HepG2 (cell line): ENCODE results near the gene SMIM29. TPM values are rescaled to one million over a fixed set of nuclear protein-coding genes. Genes with fewer than 3 reads are reported as not detected.

Experiments
- ATAC-seq: fragments of 200-7000 bp; cut with Tn5 transposase; 3 replicates; pipeline ENCODE4 v1.9.1; 2020; ENCODE audit warnings: mild to moderate bottlenecking, moderate library complexity
- BruUV-seq: library from RNA; stranded (reverse); fragments of 400-500 nt; replicated peaks from 2 replicates; lab custom pipeline; 2021; lab: Mats Ljungman, UMichigan
- CTCF ChIA-PET: fragments of 300-600 bp; formaldehyde crosslinking; extraction: SDS; loops from one replicate; lab custom pipeline; 2021; ENCODE audit warnings: low total read pairs, inconsistent platforms, low intra/inter-chr PET ratio; lab: Yijun Ruan, JAX
- POLR2A ChIA-PET: fragments of 350-600 bp; sonication (Branson Sonifier 250); formaldehyde crosslinking; loops from one replicate; lab custom pipeline; 2020; ENCODE audit warnings: antibody characterized with exemption, inconsistent platforms; lab: Yijun Ruan, JAX
- DNase-seq: peaks from one replicate; pipeline ENCODE4 v3.0.0-alpha.2; 2015; ENCODE audit warnings: low spot score
- FAIRE-seq: peaks from 3 replicates; lab custom pipeline; 2011; peaks lifted over from hg19 to GRCh38; lab: Jason Lieb, UNC
- H2AFZ ChIP-seq: one replicate; pipeline ENCODE4 v1.6.1; 2011; ENCODE audit warnings: low read length, inconsistent platforms
- H3K27ac ChIP-seq: fragments of 300-600 bp; 3 replicates; pipeline ENCODE4 v1.8.0; 2011; ENCODE audit warnings: mixed run types, mild to moderate bottlenecking, mixed read lengths, low read length, inconsistent platforms; ENCODE audit not compliant: insufficient read depth; ENCODE audit errors: extremely low read length
- H3K27me3 ChIP-seq, 2 experiments: fragments of 200-600 bp in 1 of 2; 2 replicates in 1 of 2; 3 replicates in 1 of 2; pipeline versions ENCODE4 v1.6.0 to v1.8.0; 2011; ENCODE audit warnings: low read length in 2 of 2, mild to moderate bottlenecking in 2 of 2, moderate library complexity in 2 of 2, inconsistent platforms in 1 of 2; ENCODE audit not compliant: insufficient read depth in 2 of 2, control insufficient read depth in 1 of 2
- H3K36me3 ChIP-seq, 2 experiments: fragments of 200-600 bp in 1 of 2; replicated peaks in 1 of 2; 2 replicates in 1 of 2; 3 replicates in 1 of 2; pipeline versions ENCODE4 v1.5.1 to v1.8.0; 2011; ENCODE audit warnings: low read length in 2 of 2, inconsistent platforms in 1 of 2; ENCODE audit not compliant: insufficient read depth in 2 of 2, control insufficient read depth in 1 of 2
- H3K4me1 ChIP-seq: 2 replicates; pipeline ENCODE4 v1.5.1; 2012; ENCODE audit warnings: low read length, inconsistent platforms; ENCODE audit not compliant: insufficient read depth
- H3K4me2 ChIP-seq: 2 replicates; pipeline ENCODE4 v1.6.0; 2011; ENCODE audit warnings: low read depth, low read length, inconsistent platforms
- H3K4me3 ChIP-seq, 3 experiments: fragments of 200-600 bp in 1 of 3; sonication (generic), shearing (Covaris generic) in 1 of 3; replicated peaks in 1 of 3; 2 replicates each; pipeline ENCODE4 v1.5.1; 2011 to 2016; ENCODE audit warnings: low read length in 3 of 3, inconsistent platforms in 2 of 3, low read depth in 2 of 3, mild to moderate bottlenecking in 2 of 3, control low read depth in 1 of 3, mixed read lengths in 1 of 3; ENCODE audit not compliant: insufficient read depth in 1 of 3
- H3K79me2 ChIP-seq: one replicate; pipeline ENCODE4 v1.6.1; 2011; ENCODE audit warnings: low read length, inconsistent platforms; ENCODE audit not compliant: insufficient read depth
- H3K9ac ChIP-seq: 2 replicates; pipeline ENCODE4 v1.6.0; 2011; ENCODE audit warnings: mild to moderate bottlenecking, low read depth, low read length, inconsistent platforms; ENCODE audit not compliant: insufficient read depth
- H3K9me3 ChIP-seq: 2 replicates; pipeline ENCODE4 v1.5.1; 2012; ENCODE audit warnings: mild to moderate bottlenecking, low read length
- H4K20me1 ChIP-seq: 2 replicates; pipeline ENCODE4 v1.6.0; 2011; ENCODE audit warnings: inconsistent platforms, mild to moderate bottlenecking, low read length, moderate library complexity; ENCODE audit not compliant: insufficient read depth
- CEBPZ ChIP-seq: IDR thresholded peaks from 2 replicates; pipeline ENCODE4 v1.6.1; 2012; ENCODE audit warnings: low read length, improper control_type of control experiment
- FOXK1 ChIP-seq: sonication (generic); formaldehyde crosslinking; IDR thresholded peaks from 2 replicates; pipeline ENCODE4 v1.4.0; 2020; ENCODE audit warnings: low read depth, missing genetic modification reagents, borderline replicate concordance
- FOXM1 ChIP-seq: sonication (generic); formaldehyde crosslinking; IDR thresholded peaks from 2 replicates; pipeline ENCODE4 v1.5.0; 2020; ENCODE audit warnings: missing genetic modification reagents
- GABPB1 ChIP-seq: IDR thresholded peaks from 2 replicates; pipeline ENCODE4 v1.6.1; 2016; ENCODE audit warnings: mild to moderate bottlenecking, missing genetic modification reagents, moderate library complexity, missing compliant biosample characterization
- GLI4 ChIP-seq: sonication (generic); formaldehyde crosslinking; IDR thresholded peaks from 2 replicates; pipeline ENCODE4 v1.5.1; 2020; ENCODE audit warnings: missing genetic modification reagents, mild to moderate bottlenecking, moderate library complexity, borderline replicate concordance
- HMGA1 ChIP-seq: sonication (generic); formaldehyde crosslinking; conservative IDR thresholded peaks from 2 replicates; pipeline ENCODE4 v1.4.0; 2020; ENCODE audit warnings: missing genetic modification reagents
- LCORL ChIP-seq, 2 experiments: fragments of 450-650 bp in 1 of 2; sonication (generic) in 1 of 2; formaldehyde crosslinking in 1 of 2; IDR thresholded peaks; 2 replicates each; pipeline versions ENCODE4 v1.5.0 to v1.6.1; 2017 to 2020; ENCODE audit warnings: antibody characterized with exemption in 1 of 2, missing genetic modification reagents in 1 of 2
- TCF7 ChIP-seq: sonication (generic); IDR thresholded peaks from 2 replicates; pipeline ENCODE4 v1.6.1; 2016; ENCODE audit warnings: antibody characterized with exemption, low read depth
- YEATS2 ChIP-seq: sonication (generic); formaldehyde crosslinking; IDR thresholded peaks from 2 replicates; pipeline ENCODE4 v1.4.0; 2020; ENCODE audit warnings: missing genetic modification reagents, borderline replicate concordance
- ZNF160 ChIP-seq: sonication (generic); formaldehyde crosslinking; IDR thresholded peaks from 2 replicates; pipeline ENCODE4 v1.8.0; 2022; ENCODE audit warnings: mild to moderate bottlenecking, inconsistent platforms, missing genetic modification reagents
- ZNF260 ChIP-seq: sonication (generic); formaldehyde crosslinking; IDR thresholded peaks from 2 replicates; pipeline ENCODE4 v1.4.0; 2020; ENCODE audit warnings: missing genetic modification reagents, low read depth, mild to moderate bottlenecking, borderline replicate concordance
- ZNF354B ChIP-seq: sonication (generic); formaldehyde crosslinking; IDR thresholded peaks from 2 replicates; pipeline ENCODE4 v1.8.0; 2022; ENCODE audit warnings: mild to moderate bottlenecking, missing genetic modification reagents
- ZSCAN9 ChIP-seq: IDR thresholded peaks from 2 replicates; pipeline ENCODE4 v1.6.1; 2016; ENCODE audit warnings: borderline replicate concordance
- WGBS: methylation state at CpG from one replicate; pipeline ENCODE4 v1.1.6; 2017; ENCODE audit warnings: low lambda C conversion rate; 5-methylcytosine and 5-hydroxymethylcytosine counted together
- in situ Hi-C: cut with HindIII; loops from 2 replicates; pipeline ENCODE4 v1.10.0; 2017; ENCODE audit warnings: low pct_unique_long_range_greater_than_20kb; ENCODE audit not compliant: extremely low pct_ligation_motif_present
- intact Hi-C: fragments of 100-400 bp; cut with micrococcal nuclease; formaldehyde crosslinking; loops from one replicate; pipeline ENCODE4 v1.10.0; 2022; ENCODE audit not compliant: unreplicated experiment
- polyA plus RNA-seq, 8 experiments: library from polyadenylated mRNA; depleted of rRNA in 3 of 8; stranded (reverse) in 7 of 8; unstranded in 1 of 8; fragments of >200 nt; fragmentation: Illumina TruSeq in 4 of 8; extraction: Trizol in 4 of 8; gene quantifications; 2 replicates each; pipeline versions ENCODE4 v1.2.1 to v1.2.3, GENCODE V29; 2011 to 2016; ENCODE audit warnings: low read depth in 4 of 8, missing spikeins in 1 of 8, mixed read lengths in 1 of 8; ENCODE audit not compliant: insufficient read depth in 1 of 8
- total RNA-seq, 5 experiments: library from RNA; depleted of rRNA; stranded (reverse); fragments of >200 nt; fragmentation: Illumina TruSeq; extraction: Trizol; gene quantifications; 2 replicates each; pipeline ENCODE4 v1.2.3, GENCODE V29; 2016; ENCODE audit warnings: low read depth in 1 of 5
- TF ChIP-seq, protein P1 (sequence below): sonication (generic); formaldehyde crosslinking; IDR thresholded peaks from 2 replicates; pipeline ENCODE4 v1.4.0; 2020; ENCODE audit warnings: missing genetic modification reagents
- TF ChIP-seq, protein P2 (sequence below): sonication (generic); formaldehyde crosslinking; IDR thresholded peaks from 2 replicates; pipeline ENCODE4 v1.4.0; 2020; ENCODE audit warnings: missing genetic modification reagents; ENCODE audit errors: not compliant biosample characterization
- TF ChIP-seq, protein P3 (sequence below): conservative IDR thresholded peaks from 2 replicates; pipeline ENCODE4 v1.6.1; 2018; ENCODE audit warnings: missing genetic modification reagents

Gene SMIM29
- total and polyA plus RNA-seq, 2 of the 13 experiments (the other 11 are each of a cell fraction or from before 2014, with no cell fraction given) = 8.8 to 15.3 TPM

- CTCF ChIA-PET = interaction anchor here (0.9 kb wide), 1 partner anchor 41 kb away, joined by 4 read pairs; no protein-coding TSS in a partner anchor
- 5% methylated on average over 40 of the region's 64 CpGs for WGBS
- FAIRE-seq (no peak), DNase-seq (peak; percentile 59), ATAC-seq (peak; percentile 58)
- BruUV-seq = no TSS peak
- Histone ChIP-seq H3K9ac (peak overlapping the region; percentile 88), H3K79me2 (peaks cover 25% of the 10 kb centered on the region), H3K4me2 (peak overlapping the region; percentile 79), H4K20me1 (no peaks in the 10 kb centered on the region), H3K4me3 (peak overlapping the region; percentile 78 to 91 (median 86)), H3K36me3 (peaks cover 16 to 28% of the 10 kb centered on the region in 2 experiments; a peak in 4 of 5 replicates), H3K27me3 (no peaks in the 10 kb centered on the region; a peak in 1 of 5 replicates), H2AFZ (no peak overlapping the region), H3K9me3 (no peaks in the 10 kb centered on the region), H3K4me1 (peaks cover 43% of the 10 kb centered on the region), H3K27ac (peak overlapping the region; percentile 65)
- in situ Hi-C loops = loop anchor here (25.0 kb wide), 1 partner anchor 374 kb away; no protein-coding TSS in a partner anchor
- POLR2A ChIA-PET = interaction anchor here (0.8 to 1.7 kb wide), 4 partner anchors 14 to 177 kb away, joined by 3 to 14 read pairs (median 6); partner anchors contain the start of gene NUDT3
- intact Hi-C loops = loop anchor here (2.0 kb wide), 1 partner anchor 37 kb away; no protein-coding TSS in a partner anchor
- peak; percentile 92; the same call in 1 of the 2 replicates for TF ChIP-seq ZNF160 (CRISPR knock-in tag)
- peak; percentile 30; the same call in 1 of the 2 replicates for TF ChIP-seq ZNF354B (CRISPR knock-in tag)
- no peak for TF ChIP-seq CEBPZ
- no peak for TF ChIP-seq LCORL (IDR thresholded peaks at IDR 0.05)
- no peak for TF ChIP-seq LCORL (CRISPR knock-in tag; IDR thresholded peaks at IDR 0.05)
- TF ChIP-seq, protein P1, sequence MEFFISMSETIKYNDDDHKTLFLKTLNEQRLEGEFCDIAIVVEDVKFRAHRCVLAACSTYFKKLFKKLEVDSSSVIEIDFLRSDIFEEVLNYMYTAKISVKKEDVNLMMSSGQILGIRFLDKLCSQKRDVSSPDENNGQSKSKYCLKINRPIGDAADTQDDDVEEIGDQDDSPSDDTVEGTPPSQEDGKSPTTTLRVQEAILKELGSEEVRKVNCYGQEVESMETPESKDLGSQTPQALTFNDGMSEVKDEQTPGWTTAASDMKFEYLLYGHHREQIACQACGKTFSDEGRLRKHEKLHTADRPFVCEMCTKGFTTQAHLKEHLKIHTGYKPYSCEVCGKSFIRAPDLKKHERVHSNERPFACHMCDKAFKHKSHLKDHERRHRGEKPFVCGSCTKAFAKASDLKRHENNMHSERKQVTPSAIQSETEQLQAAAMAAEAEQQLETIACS = peak; percentile 82
- TF ChIP-seq TCF7 = no peak
- TF ChIP-seq, protein P2, sequence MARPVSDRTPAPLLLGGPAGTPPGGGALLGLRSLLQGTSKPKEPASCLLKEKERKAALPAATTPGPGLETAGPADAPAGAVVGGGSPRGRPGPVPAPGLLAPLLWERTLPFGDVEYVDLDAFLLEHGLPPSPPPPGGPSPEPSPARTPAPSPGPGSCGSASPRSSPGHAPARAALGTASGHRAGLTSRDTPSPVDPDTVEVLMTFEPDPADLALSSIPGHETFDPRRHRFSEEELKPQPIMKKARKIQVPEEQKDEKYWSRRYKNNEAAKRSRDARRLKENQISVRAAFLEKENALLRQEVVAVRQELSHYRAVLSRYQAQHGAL (CRISPR knock-in tag) = peak; percentile 91
- no peak for TF ChIP-seq HMGA1 (CRISPR knock-in tag)
- peak; percentile 96 for TF ChIP-seq FOXM1 (CRISPR knock-in tag)
- TF ChIP-seq ZSCAN9 (CRISPR knock-in tag) = no peak
- peak; percentile 75 for TF ChIP-seq YEATS2 (CRISPR knock-in tag)
- no peak for TF ChIP-seq FOXK1 (CRISPR knock-in tag)
- TF ChIP-seq, protein P3, sequence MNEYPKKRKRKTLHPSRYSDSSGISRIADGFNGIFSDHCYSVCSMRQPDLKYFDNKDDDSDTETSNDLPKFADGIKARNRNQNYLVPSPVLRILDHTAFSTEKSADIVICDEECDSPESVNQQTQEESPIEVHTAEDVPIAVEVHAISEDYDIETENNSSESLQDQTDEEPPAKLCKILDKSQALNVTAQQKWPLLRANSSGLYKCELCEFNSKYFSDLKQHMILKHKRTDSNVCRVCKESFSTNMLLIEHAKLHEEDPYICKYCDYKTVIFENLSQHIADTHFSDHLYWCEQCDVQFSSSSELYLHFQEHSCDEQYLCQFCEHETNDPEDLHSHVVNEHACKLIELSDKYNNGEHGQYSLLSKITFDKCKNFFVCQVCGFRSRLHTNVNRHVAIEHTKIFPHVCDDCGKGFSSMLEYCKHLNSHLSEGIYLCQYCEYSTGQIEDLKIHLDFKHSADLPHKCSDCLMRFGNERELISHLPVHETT (CRISPR knock-in tag) = no peak; the same call in 1 of the 2 replicates
- TF ChIP-seq GLI4 (CRISPR knock-in tag) = no peak; the same call in 1 of the 2 replicates
- TF ChIP-seq GABPB1 (CRISPR knock-in tag) = peak; percentile 88
- TF ChIP-seq ZNF260 (CRISPR knock-in tag) = no peak
Observed at GRCh38 chr6:34237722-34238584, 10.9 kb downstream of the SMIM29 start.
